ENCODE measurements around the gene OR1S1.
"Not testable (repeated sequence)": the region's sequence is repeated elsewhere in the genome, so short reads cannot be mapped to it uniquely, and the experiment has no call there.

The OR1S1 gene

DNA sequence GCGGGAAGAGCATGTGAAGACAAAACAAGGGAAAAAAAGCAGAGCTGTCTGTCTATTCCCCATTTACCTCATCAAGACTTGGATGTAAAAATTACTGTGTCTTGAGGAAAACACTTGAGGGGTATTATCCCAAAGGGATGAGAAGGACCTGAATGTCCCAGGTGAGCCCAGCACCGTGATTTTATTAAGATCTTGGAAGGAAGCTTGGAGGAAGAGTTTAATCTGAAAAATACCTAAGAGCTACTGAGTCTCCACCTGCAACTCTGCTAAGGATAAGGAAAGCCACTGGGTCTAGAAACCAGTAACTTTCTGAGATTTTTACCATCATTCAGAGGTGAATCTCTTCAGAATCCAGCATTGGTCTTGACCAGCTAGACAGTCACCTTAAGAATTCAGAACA, at the start of gene OR1S1:
Gene OR1S1, plus strand, starts transcription at position 301 of the 400 bp plus-strand sequence.
- not testable (repeated sequence) for H3K36me3 Mint-ChIP-seq (ENCODE audit: low read depth); H3K27ac Mint-ChIP-seq; H3K4me3 Mint-ChIP-seq

DNA sequence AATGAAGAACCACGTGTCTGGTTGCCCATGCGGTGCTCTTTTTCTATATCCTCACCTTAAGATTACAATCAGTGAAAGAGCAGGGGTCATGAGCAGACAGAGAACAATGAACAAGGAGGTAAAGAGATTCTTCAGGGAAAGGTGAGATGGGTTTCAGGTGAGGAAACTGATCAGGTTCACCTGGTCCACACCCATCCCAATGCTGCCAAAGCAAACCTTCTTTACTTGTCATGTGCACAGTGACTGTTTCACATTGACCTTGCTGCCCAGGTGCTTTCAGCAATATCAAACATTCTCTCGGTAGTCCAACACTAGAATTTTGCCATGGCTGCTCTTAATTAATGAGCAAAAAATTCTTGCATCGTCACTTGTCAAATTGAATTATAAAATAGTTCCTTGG, 48.1 kb upstream of the OR1S1 start:
- Mint-ChIP-seq H3K27me3 (ENCODE audit: low read depth) (no peaks in the 10 kb centered on the region), H3K36me3 (ENCODE audit: low read depth) (no peaks in the 10 kb centered on the region), H3K27ac (no peak overlapping the region), H3K4me1 (ENCODE audit: low read depth) (no peaks in the 10 kb centered on the region), H3K4me3 (no peak overlapping the region), H3K9me3 (no peaks in the 10 kb centered on the region)

More for the DNA sequence above, at the start of gene OR1S1:
- not testable (repeated sequence) for H3K27me3 Mint-ChIP-seq (ENCODE audit: low read depth); H3K9me3 Mint-ChIP-seq; H3K4me1 Mint-ChIP-seq (ENCODE audit: low read depth)

DNA sequence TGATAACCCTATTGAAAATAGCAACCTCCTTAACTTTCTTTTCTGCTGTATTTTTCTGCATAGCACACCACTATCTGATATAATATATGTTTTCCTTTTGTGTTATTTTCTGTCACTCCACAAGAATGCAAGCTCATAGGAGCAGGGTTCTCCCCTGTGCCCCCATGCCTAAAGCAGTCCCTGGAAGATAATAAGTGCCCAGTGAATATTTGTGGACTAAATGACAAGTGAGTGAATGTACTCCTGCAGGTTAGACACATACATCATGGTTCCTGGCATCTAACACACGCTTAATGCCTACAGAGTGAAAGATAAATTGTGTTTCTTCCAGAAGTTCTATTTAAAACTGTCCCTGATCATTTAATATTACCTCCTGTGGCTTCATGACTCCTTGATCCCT, 47.5 kb upstream of the OR1S1 start:
- H3K4me1 Mint-ChIP-seq (ENCODE audit: low read depth): no peaks in the 10 kb centered on the region
- no peak overlapping the region for H3K4me3 Mint-ChIP-seq
- H3K9me3 Mint-ChIP-seq: no peaks in the 10 kb centered on the region
- peaks cover 3% of the 10 kb centered on the region for H3K27me3 Mint-ChIP-seq (ENCODE audit: low read depth)
- no peak overlapping the region for H3K27ac Mint-ChIP-seq
- no peaks in the 10 kb centered on the region for H3K36me3 Mint-ChIP-seq (ENCODE audit: low read depth)

DNA sequence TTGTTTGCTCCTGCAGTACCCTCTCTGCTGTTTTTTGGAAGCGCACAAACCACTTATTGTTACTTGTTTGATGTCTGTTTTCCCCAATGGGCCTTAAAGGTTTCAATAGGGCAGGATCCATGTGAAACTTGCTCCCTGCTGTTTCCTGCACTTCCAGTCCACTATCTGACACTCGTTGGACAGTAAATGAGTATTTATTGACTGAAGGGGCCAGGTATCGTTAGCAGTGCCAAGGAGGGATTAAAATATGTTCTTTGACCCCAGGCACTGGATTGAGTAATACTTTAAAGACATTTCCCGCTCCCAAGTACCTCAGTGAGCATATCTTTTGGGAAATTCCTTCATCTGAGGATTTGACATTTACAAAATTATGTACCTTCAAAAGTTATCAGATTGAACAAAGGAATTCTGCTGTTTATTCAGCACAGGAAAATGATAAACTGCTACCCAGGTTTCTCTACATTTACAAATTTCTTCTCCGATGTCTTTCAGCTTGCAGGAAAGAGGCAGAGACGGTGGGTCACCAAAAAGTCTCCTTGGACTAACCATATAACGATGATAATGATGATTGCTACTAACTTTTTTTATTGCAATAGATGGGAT, 46.9 kb upstream of the OR1S1 start:
- Mint-ChIP-seq H3K27ac (no peak overlapping the region), H3K27me3 (ENCODE audit: low read depth) (peaks cover 3% of the 10 kb centered on the region), H3K4me3 (no peak overlapping the region), H3K36me3 (ENCODE audit: low read depth) (no peaks in the 10 kb centered on the region), H3K9me3 (no peaks in the 10 kb centered on the region), H3K4me1 (ENCODE audit: low read depth) (no peaks in the 10 kb centered on the region)

DNA sequence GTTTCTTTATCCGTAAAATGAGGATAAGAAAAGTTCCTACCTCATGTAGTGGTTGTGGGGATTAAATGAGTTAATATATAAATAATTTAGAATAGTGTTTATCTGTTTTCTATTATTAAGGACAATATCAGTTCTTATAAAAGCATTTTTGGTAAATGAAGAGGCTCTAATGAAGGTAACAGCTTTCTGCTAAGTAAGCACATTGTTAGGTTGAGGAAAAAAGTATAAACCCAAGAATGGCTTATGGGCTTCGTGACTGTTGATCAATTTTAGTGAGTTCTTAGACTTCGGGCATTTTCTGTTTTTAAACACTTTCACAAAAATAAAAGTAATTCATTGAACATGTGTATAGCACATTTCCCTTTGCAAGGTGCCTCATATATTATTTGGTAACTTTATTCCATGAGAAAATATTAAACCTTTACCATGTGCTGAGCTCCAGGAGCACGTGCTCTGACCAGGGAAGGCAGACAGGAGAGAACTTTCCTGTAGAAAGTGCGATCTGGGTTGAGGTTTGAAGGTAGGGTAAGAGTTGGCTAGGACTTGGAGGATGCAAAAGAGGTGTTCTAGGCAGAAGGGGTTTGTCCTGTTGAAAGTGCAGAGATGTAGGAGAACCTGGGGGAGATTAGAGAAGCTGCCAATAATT, 35.0 kb upstream of the OR1S1 start:
- no peaks in the 10 kb centered on the region for H3K4me1 Mint-ChIP-seq (ENCODE audit: low read depth)
- no peaks in the 10 kb centered on the region for H3K9me3 Mint-ChIP-seq
- H3K4me3 Mint-ChIP-seq: no peak overlapping the region
- no peak overlapping the region for H3K27ac Mint-ChIP-seq
- no peaks in the 10 kb centered on the region for H3K27me3 Mint-ChIP-seq (ENCODE audit: low read depth)
- no peaks in the 10 kb centered on the region for H3K36me3 Mint-ChIP-seq (ENCODE audit: low read depth)

DNA sequence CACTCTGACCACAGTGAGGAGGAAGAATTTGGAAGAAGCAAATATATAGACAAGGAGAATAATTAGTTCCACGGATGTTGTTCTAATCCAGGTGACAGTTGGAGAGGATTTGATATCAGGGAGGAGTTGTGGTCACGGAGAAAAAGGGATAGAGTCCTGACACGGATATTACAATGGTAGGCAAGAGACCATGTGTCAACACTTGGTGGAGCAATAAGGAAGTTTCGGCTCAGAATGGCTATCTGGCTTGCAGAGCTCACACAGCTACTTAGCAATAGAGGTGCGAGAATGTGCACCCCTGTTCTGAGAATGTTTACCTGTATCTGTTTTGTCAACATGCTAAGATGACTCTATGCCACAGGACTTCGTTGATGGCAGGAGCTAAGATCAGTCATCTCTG, 34.1 kb upstream of the OR1S1 start:
- Mint-ChIP-seq H3K27me3 (ENCODE audit: low read depth) (no peaks in the 10 kb centered on the region), H3K4me1 (ENCODE audit: low read depth) (no peaks in the 10 kb centered on the region), H3K4me3 (no peak overlapping the region), H3K27ac (no peak overlapping the region), H3K36me3 (ENCODE audit: low read depth) (no peaks in the 10 kb centered on the region), H3K9me3 (no peaks in the 10 kb centered on the region)

DNA sequence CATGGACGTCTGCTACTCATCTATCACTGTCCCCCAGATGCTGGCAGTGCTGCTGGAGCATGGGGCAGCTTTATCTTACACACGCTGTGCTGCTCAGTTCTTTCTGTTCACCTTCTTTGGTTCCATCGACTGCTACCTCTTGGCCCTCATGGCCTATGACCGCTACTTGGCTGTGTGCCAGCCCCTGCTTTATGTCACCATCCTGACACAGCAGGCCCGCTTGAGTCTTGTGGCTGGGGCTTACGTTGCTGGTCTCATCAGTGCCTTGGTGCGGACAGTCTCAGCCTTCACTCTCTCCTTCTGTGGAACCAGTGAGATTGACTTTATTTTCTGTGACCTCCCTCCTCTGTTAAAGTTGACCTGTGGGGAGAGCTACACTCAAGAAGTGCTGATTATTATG, 32.9 kb upstream of the OR1S1 start:
- no peaks in the 10 kb centered on the region for H3K4me1 Mint-ChIP-seq (ENCODE audit: low read depth)
- no peak overlapping the region for H3K27ac Mint-ChIP-seq
- H3K36me3 Mint-ChIP-seq (ENCODE audit: low read depth): no peaks in the 10 kb centered on the region
- H3K9me3 Mint-ChIP-seq: no peaks in the 10 kb centered on the region
- H3K4me3 Mint-ChIP-seq: no peak overlapping the region
- no peaks in the 10 kb centered on the region for H3K27me3 Mint-ChIP-seq (ENCODE audit: low read depth)

DNA sequence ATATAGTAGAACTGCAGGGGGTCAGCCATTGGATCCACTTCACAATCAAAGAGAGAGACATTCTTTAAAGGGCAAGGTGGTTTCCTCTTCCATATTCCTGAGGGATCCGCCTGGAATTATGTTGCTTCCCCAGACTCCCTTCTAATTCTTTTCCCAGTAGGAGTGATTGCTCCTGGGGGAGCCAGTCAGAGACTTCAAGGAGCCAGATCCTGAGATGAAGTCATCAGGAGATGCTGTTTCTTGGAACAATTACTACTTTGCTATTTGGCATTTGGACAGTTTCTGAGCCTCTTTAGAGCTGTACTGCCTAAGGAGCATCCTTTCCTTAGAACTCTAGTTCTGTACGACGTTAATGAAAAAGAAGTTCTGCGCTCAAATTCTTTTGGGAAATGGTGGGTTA, 25.6 kb upstream of the OR1S1 start:
- no peak overlapping the region for H3K4me3 Mint-ChIP-seq
- no peaks in the 10 kb centered on the region for H3K9me3 Mint-ChIP-seq
- no peaks in the 10 kb centered on the region for H3K4me1 Mint-ChIP-seq (ENCODE audit: low read depth)
- H3K27me3 Mint-ChIP-seq (ENCODE audit: low read depth): no peaks in the 10 kb centered on the region
- no peaks in the 10 kb centered on the region for H3K36me3 Mint-ChIP-seq (ENCODE audit: low read depth)
- no peak overlapping the region for H3K27ac Mint-ChIP-seq

DNA sequence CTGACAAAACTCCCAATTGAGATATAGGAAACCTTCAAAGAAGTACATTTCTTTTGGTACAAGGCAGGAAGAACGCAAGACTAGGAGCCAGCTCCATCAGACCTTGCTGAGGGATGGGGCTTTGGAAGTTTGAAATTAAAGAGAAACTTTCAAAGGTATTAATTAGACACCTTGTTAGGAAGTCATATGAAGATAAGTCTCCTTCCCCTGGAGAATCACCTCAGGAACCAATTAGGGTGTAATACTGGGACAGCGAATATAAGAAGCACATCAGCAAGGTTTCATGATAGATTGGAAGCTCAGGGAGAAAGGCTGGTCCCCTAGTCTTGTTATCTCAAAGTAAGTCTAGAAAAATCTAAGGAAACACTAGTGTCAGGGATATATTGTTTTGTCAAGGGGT, 23.8 kb upstream of the OR1S1 start, which contains the start of gene OR9Q2:
Gene OR9Q2, plus strand, starts transcription at position 301 of the 400 bp plus-strand sequence. CDS start 1,421 bp downstream, outside the sequence.
- Mint-ChIP-seq H3K27me3 (ENCODE audit: low read depth) (no peaks in the 10 kb centered on the region), H3K9me3 (no peaks in the 10 kb centered on the region), H3K4me3 (no peak within 1 kb of the TSS), H3K27ac (no peak within 1 kb of the TSS), H3K4me1 (ENCODE audit: low read depth) (no peaks in the 10 kb centered on the region), H3K36me3 (ENCODE audit: low read depth) (no peaks in the 10 kb centered on the region)

DNA sequence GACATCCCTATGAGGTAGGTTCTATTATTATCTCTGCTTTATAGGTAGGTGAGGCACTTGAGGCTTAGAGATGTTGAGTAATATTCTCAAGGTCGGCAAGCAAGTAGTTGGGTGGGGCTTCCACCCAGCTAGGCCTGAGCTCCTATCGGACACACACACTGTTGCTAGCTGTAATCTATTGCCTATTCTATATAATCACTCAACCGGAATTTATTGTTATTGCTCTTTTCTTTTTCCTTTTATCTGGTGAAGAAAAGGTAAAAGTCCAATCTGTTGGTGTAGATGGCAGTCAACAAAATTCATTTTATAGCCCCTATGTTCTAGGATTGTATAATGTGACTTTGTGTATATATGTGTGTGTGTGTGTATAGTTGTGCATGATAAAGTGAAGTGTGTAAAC, 20.3 kb upstream of the OR1S1 start:
- Mint-ChIP-seq H3K27ac (no peak overlapping the region), H3K9me3 (no peaks in the 10 kb centered on the region), H3K4me1 (ENCODE audit: low read depth) (no peaks in the 10 kb centered on the region), H3K36me3 (ENCODE audit: low read depth) (no peaks in the 10 kb centered on the region), H3K27me3 (ENCODE audit: low read depth) (no peaks in the 10 kb centered on the region), H3K4me3 (no peak overlapping the region)

DNA sequence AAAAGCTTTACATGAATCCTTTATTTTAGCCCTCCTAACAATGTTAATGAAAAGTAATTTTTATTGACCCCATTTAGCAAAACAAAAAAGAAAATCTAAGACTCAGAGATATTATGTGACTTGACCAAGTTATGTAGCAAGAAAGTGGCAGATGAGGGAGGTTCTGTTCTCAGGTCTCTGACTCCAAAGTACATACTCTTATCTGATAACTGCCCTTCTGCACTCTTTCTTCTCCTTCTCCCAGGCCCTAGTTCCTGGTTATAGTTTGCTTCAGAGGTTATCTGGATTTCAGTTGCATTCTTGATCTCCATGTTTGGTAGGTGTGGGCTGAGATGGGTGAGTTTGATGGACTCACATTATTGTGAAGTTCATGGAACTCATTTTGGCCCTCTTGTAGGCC, 19.1 kb upstream of the OR1S1 start:
- no peak overlapping the region for H3K4me3 Mint-ChIP-seq
- H3K4me1 Mint-ChIP-seq (ENCODE audit: low read depth): no peaks in the 10 kb centered on the region
- no peaks in the 10 kb centered on the region for H3K9me3 Mint-ChIP-seq
- H3K27ac Mint-ChIP-seq: no peak overlapping the region
- H3K27me3 Mint-ChIP-seq (ENCODE audit: low read depth): no peaks in the 10 kb centered on the region
- H3K36me3 Mint-ChIP-seq (ENCODE audit: low read depth): no peaks in the 10 kb centered on the region

DNA sequence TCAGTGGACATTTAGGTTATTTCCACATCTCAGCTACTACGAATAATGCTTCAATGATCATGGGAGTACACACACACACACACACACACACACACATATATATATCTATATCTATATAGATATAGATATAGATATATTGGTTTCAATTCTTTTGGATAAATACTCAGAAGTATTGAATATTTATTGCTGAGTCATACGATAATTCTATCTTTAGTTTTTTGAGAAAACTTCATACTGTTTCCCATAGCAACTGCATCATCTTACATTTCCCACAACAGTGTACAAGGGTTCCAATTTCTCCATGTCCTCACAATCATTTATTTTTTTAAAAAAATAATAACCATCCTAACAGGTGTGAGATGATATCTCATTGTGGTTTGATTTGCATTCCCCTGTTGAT, 16.6 kb upstream of the OR1S1 start:
- Mint-ChIP-seq H3K27ac (no peak overlapping the region), H3K36me3 (ENCODE audit: low read depth) (no peaks in the 10 kb centered on the region), H3K4me1 (ENCODE audit: low read depth) (no peaks in the 10 kb centered on the region), H3K4me3 (no peak overlapping the region), H3K27me3 (ENCODE audit: low read depth) (no peaks in the 10 kb centered on the region), H3K9me3 (no peaks in the 10 kb centered on the region)

DNA sequence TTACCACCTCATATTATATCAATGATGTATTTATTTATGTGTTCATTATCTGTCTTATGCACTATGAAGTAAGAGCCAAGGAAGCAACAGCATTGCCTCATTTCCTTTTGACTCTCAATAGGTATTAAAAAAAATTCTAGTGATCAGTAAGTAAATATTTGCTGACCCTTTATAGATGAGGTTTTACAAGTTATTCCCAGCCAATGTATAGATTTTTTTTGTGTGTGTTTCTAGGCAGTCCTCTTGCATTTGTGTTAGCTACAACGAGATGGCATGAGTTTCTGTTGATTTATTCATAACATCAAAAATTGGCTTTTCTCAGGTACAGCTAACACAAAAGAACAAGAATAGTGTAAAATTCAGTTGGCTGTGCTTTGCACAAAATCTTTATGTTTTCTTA, 13.2 kb upstream of the OR1S1 start:
- H3K36me3 Mint-ChIP-seq (ENCODE audit: low read depth): no peaks in the 10 kb centered on the region
- H3K27me3 Mint-ChIP-seq (ENCODE audit: low read depth): no peaks in the 10 kb centered on the region
- H3K4me3 Mint-ChIP-seq: no peak overlapping the region
- H3K9me3 Mint-ChIP-seq: no peaks in the 10 kb centered on the region
- H3K4me1 Mint-ChIP-seq (ENCODE audit: low read depth): no peaks in the 10 kb centered on the region
- H3K27ac Mint-ChIP-seq: no peak overlapping the region

DNA sequence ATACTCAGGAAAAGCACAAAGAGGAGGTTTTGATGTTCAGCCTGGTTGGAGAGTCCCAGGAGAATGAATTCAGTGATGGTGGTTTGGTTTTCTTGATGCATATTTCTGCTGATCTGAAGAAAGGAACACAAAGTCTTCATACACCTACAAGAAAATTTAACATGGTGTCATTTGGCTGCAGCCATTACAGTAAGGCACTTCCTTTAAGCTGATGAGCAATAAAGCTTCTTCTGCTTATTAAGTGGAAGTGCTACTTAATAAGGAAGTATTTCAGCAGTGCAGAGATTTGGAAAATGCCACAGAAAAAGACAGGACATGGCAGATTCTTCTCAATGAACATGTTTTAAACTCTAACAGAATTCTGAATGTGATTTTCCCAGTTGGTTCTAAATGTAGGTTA, 8.5 kb upstream of the OR1S1 start, which contains the start of gene OR1S2:
Gene OR1S2, minus strand, starts transcription at position 101 of the 400 bp plus-strand sequence. Its CDS starts 0 bp downstream, at position 101.
- Mint-ChIP-seq H3K9me3 (no peaks in the 10 kb centered on the region), H3K4me1 (ENCODE audit: low read depth) (no peaks in the 10 kb centered on the region), H3K27ac (no peak within 1 kb of the TSS), H3K27me3 (ENCODE audit: low read depth) (no peaks in the 10 kb centered on the region), H3K36me3 (ENCODE audit: low read depth) (no peaks in the 10 kb centered on the region), H3K4me3 (no peak within 1 kb of the TSS)

DNA sequence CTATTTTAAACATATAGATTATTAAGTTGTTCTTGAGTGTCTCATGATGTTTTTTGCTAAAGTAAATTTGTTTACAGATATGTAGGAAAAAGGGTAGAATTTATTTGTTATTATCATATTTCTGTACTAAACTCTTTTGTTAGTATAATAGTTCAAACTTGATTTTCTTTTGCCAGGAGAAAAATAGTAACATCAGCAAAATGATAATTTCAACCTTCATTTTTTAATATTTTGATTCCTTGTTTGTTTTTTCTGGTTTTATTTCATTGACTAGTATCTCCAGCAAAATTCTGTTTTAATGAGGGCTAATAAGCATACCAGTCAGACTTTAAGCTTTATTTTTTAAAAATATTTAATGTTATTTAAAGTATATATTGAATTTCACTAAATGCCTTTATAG, 4.0 kb downstream of the OR1S1 start:
- no peaks in the 10 kb centered on the region for H3K27me3 Mint-ChIP-seq (ENCODE audit: low read depth)
- no peaks in the 10 kb centered on the region for H3K4me1 Mint-ChIP-seq (ENCODE audit: low read depth)
- H3K36me3 Mint-ChIP-seq (ENCODE audit: low read depth): no peaks in the 10 kb centered on the region
- H3K4me3 Mint-ChIP-seq: no peak overlapping the region
- H3K9me3 Mint-ChIP-seq: no peaks in the 10 kb centered on the region
- H3K27ac Mint-ChIP-seq: no peak overlapping the region
